ENCODE results near the gene CXCL16. TPM values are rescaled to one million over a fixed set of nuclear protein-coding genes. Genes with fewer than 3 reads are reported as not detected.
"Not testable (repeated sequence)": the region's sequence is repeated elsewhere in the genome, so short reads cannot be mapped to it uniquely, and the experiment has no call there.

Gene CXCL16
- total RNA-seq, 3 donors from 2014 or later, result 0.76 to 1.5 (median 1.3) TPM

DNA sequence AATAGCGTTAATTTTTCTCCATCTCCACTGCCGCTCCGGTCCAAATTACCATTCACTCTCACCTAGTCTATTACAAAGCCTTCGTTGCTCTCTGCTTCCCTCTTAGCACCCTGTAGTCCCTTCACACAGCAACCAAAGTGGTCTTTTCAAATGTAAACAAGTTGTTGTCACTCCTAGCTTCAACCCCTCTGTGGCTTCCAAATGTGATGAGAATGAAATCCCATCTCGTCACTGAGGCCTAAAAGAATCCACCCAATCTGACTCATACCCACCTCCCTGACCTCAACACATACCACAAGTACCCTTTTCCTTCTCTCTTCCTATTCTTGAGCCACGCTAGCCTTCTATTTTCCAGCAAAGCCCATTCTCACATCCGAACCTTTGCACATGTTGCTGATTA is 33.6 kb downstream of the CXCL16 start:
- DNase-seq, result no peak
- Mint-ChIP-seq H3K4me1 (ENCODE audit: low read depth) (peaks cover 39% of the 10 kb centered on the region), H3K9me3 (no peaks in the 10 kb centered on the region), H3K27me3 (ENCODE audit: low read depth) (no peaks in the 10 kb centered on the region), H3K36me3 (ENCODE audit: insufficient read depth) (peaks cover 9% of the 10 kb centered on the region), H3K4me3 (peak overlapping the region; percentile 43)
- ATAC-seq, result no peak

- H3K4me1 Mint-ChIP-seq (ENCODE audit: low read depth), result peaks cover 40% of the 10 kb centered on the region
- ATAC-seq (no peak), DNase-seq (no peak)
- H3K9me3 Mint-ChIP-seq, result no peaks in the 10 kb centered on the region
- H3K4me3 Mint-ChIP-seq, result peak overlapping the region; percentile 93
- H3K36me3 Mint-ChIP-seq (ENCODE audit: insufficient read depth), result peaks cover 9% of the 10 kb centered on the region
- no peaks in the 10 kb centered on the region for H3K27me3 Mint-ChIP-seq (ENCODE audit: low read depth)
Observed at GRCh38 chr17:4704991-4705390, 34.7 kb downstream of the CXCL16 start.

DNA sequence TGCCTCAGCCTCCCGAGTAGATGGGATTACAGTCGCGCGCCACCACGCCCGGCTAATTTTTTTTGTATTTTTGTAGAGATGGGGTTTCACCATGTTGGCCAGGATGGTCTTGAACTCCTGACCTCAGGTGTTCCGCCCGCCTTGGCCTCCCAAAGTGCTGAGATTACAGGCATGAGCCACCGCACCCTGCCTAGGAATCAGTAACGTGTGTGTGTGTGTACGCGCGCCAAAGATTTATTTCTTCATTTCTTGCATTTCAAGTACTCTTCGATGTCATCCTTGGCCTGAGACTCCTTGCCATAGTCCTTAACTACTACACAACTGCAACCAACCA is 35.2 kb downstream of the CXCL16 start:
- ATAC-seq; H3K36me3 Mint-ChIP-seq (ENCODE audit: insufficient read depth); DNase-seq; H3K27me3 Mint-ChIP-seq (ENCODE audit: low read depth); H3K9me3 Mint-ChIP-seq: not testable (repeated sequence)
- Mint-ChIP-seq H3K4me3 (peak overlapping the region; percentile 93), H3K4me1 (ENCODE audit: low read depth) (peaks cover 36% of the 10 kb centered on the region)

DNA sequence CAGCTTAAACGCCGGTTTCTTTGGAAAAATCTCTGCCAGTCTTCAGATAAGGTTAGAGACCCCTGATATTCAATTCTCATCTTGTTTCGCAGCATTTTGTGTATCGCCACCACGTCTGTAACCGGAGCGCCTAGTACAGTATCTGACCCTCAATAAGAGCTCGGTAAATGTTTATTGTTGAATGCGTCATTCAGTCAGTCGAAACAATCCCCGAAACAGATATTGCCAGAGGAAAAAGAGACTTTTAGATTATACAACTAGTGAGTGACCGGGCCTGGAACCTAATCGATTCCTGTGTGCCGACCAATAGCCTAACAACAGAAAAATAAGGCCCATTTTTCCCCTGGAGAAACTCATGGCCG is 36.4 kb downstream of the CXCL16 start:
- Mint-ChIP-seq H3K9me3 (no peaks in the 10 kb centered on the region), H3K36me3 (ENCODE audit: insufficient read depth) (peaks cover 9% of the 10 kb centered on the region), H3K4me3 (peak overlapping the region; percentile 93), H3K27me3 (ENCODE audit: low read depth) (no peaks in the 10 kb centered on the region), H3K4me1 (ENCODE audit: low read depth) (peaks cover 35% of the 10 kb centered on the region)
- DNase-seq, result no peak
- ATAC-seq, result no peak

DNA sequence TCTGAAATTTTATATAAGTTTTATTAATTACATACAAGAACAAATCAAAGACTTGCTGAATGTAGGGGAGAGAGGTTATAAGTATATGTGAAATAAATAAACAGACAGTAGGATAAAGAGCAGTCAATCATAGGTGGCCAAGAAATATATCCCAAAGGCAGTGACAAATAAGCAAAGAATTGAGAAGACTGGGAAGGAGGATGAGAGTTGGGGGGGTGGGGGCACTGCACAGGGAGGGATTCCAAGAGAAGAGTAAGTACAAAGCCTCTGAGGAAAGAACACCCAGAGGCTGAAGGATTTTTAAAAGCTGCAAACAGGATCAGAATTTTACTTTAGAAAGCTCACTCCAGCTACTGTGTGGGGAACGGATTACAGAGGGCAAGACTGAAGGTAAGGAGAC is 38.6 kb downstream of the CXCL16 start:
- H3K4me1 Mint-ChIP-seq (ENCODE audit: low read depth), result peaks cover 46% of the 10 kb centered on the region
- ATAC-seq, result no peak
- H3K9me3 Mint-ChIP-seq, result no peaks in the 10 kb centered on the region
- no peaks in the 10 kb centered on the region for H3K27me3 Mint-ChIP-seq (ENCODE audit: low read depth)
- H3K36me3 Mint-ChIP-seq (ENCODE audit: insufficient read depth), result peaks cover 20% of the 10 kb centered on the region
- DNase-seq, result no peak
- H3K4me3 Mint-ChIP-seq, result peak overlapping the region; percentile 93

DNA sequence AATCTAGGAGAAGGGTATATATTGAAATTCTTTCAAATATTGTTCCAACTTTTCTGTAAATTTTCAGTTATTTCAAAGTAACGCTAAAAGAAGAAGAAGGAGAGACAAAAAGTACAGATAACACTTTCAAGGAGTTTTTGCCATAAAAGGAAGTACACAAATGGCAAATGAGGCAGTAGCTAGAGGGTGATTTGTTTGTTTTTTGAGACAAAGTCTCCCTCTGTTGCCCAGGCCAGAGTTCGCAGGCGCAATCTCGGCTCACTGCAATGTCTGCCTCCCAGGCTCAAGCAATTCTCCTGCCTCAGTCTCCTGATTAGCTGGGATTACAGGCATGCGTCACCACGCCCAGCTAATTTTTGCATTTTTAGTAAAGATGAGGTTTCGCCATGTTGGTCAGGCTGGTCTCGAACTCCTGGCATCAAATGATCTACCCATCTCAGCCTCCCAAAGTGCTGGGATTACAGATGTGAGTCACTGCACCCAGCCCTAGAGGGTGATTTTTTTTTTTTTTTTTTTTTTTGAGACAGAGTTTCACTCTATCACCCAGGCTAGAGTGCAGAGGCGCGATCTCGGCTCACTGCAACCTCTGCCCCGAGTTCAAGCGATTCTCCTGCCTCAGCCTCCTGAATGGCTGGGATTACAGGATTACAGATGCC is 40.2 kb downstream of the CXCL16 start:
- not testable (repeated sequence) for H3K9me3 Mint-ChIP-seq; H3K27me3 Mint-ChIP-seq (ENCODE audit: low read depth); ATAC-seq; H3K4me3 Mint-ChIP-seq; DNase-seq
- Mint-ChIP-seq H3K36me3 (ENCODE audit: insufficient read depth) (peaks cover 19% of the 10 kb centered on the region), H3K4me1 (ENCODE audit: low read depth) (peaks cover 43% of the 10 kb centered on the region)

DNA sequence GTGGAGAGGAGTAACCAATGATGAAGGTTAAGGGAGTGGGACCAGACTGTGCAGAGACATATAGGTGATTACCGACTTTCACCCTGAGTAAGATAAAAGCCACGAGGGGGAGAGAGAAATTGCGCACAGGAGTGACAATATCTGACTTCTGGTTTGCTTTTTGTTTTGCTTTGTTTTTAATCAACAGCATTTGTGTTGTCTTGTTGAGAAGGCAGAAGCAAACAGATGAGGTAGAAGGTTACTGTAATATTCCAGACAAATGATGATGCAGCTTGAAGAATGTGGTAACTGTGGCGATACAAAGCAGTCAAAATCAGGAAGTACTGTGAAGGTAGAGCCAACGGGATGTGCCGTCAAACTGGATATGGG is 43.3 kb downstream of the CXCL16 start:
- no peaks in the 10 kb centered on the region for H3K9me3 Mint-ChIP-seq
- ATAC-seq (peak; percentile 80 to 88), DNase-seq (no peak)
- peaks cover 22% of the 10 kb centered on the region for H3K36me3 Mint-ChIP-seq (ENCODE audit: insufficient read depth)
- peaks cover 31% of the 10 kb centered on the region for H3K4me1 Mint-ChIP-seq (ENCODE audit: low read depth)
- peak overlapping the region; percentile 57 for H3K4me3 Mint-ChIP-seq
- H3K27me3 Mint-ChIP-seq (ENCODE audit: low read depth), result no peaks in the 10 kb centered on the region

DNA sequence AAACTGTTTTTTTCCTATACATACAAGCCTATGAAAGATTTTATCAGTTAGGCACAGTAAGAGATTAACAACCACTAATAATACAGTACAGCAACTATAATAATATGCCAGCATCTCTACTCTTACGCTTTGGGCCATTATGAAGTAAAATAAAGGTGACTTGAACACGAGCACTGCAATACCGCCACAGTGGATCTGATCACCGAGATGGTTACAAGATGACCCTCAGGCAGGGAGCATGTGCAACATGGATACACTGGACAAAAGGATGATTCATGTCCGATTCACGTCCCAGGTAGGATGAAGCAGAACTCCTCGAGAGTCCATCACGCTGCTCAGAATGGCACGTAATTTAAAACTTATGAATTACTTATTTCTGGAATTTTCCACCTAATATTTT is 46.3 kb downstream of the CXCL16 start:
- Mint-ChIP-seq H3K27me3 (ENCODE audit: low read depth) (no peaks in the 10 kb centered on the region), H3K36me3 (ENCODE audit: insufficient read depth) (peaks cover 43% of the 10 kb centered on the region), H3K9me3 (no peaks in the 10 kb centered on the region), H3K4me3 (no peak overlapping the region), H3K4me1 (ENCODE audit: low read depth) (peaks cover 40% of the 10 kb centered on the region)
- DNase-seq, result no peak
- no peak for ATAC-seq

DNA sequence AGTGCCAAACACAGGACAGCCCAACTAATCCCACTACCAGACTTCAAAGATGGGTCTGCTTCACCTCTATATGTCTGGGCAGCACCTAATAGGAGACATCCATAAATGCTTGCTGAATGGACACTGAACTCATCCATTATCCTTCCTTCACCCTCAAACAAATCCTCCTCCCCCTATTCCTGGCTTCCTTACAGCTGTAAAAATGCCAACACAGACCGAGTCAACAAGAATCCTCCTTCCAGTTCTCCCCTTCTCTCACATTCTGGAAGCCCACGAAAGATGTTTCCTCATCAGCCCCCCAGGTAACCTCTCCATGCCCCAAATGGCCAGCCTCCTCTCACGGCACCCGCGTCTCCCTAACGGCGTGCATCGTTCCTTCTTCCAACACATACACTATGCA is 48.0 kb downstream of the CXCL16 start:
- DNase-seq, result no peak
- no peaks in the 10 kb centered on the region for H3K27me3 Mint-ChIP-seq (ENCODE audit: low read depth)
- ATAC-seq, result no peak
- no peaks in the 10 kb centered on the region for H3K9me3 Mint-ChIP-seq
- no peak overlapping the region for H3K4me3 Mint-ChIP-seq
- peaks cover 47% of the 10 kb centered on the region for H3K36me3 Mint-ChIP-seq (ENCODE audit: insufficient read depth)
- H3K4me1 Mint-ChIP-seq (ENCODE audit: low read depth), result peaks cover 41% of the 10 kb centered on the region

- Mint-ChIP-seq H3K9me3 (no peaks in the 10 kb centered on the region), H3K27me3 (ENCODE audit: low read depth) (no peaks in the 10 kb centered on the region), H3K36me3 (ENCODE audit: insufficient read depth) (peaks cover 42% of the 10 kb centered on the region), H3K4me1 (ENCODE audit: low read depth) (peaks cover 32% of the 10 kb centered on the region), H3K4me3 (no peak overlapping the region)
- DNase-seq (no peak), ATAC-seq (no peak)
Observed at GRCh38 chr17:4690745-4691144, 49.0 kb downstream of the CXCL16 start.

GRCh38 chr17:4689872-4690271 is 49.9 kb downstream of the CXCL16 start:
- DNase-seq; H3K4me3 Mint-ChIP-seq; H3K9me3 Mint-ChIP-seq; ATAC-seq; H3K27me3 Mint-ChIP-seq (ENCODE audit: low read depth): not testable (repeated sequence)
- H3K4me1 Mint-ChIP-seq (ENCODE audit: low read depth), result peaks cover 29% of the 10 kb centered on the region
- H3K36me3 Mint-ChIP-seq (ENCODE audit: insufficient read depth), result peaks cover 47% of the 10 kb centered on the region

GRCh38 chr17:4683739-4684138 is 56.0 kb downstream of the CXCL16 start:
- DNase-seq; ATAC-seq; H3K27me3 Mint-ChIP-seq (ENCODE audit: low read depth); H3K9me3 Mint-ChIP-seq; H3K4me3 Mint-ChIP-seq: not testable (repeated sequence)
- Mint-ChIP-seq H3K4me1 (ENCODE audit: low read depth) (peaks cover 14% of the 10 kb centered on the region), H3K36me3 (ENCODE audit: insufficient read depth) (peaks cover 55% of the 10 kb centered on the region)

Other genes with a start within 250 kb of the CXCL16 start
- under 1 TPM; 0.33 to 0.47 (median 0.46) TPM for gene SPNS2, start 241.0 kb downstream of the CXCL16 start, total RNA-seq
- 100 to 1,000 TPM; 261 to 278 (median 263) TPM for gene MYBBP1A, start 184.5 kb downstream of the CXCL16 start, total RNA-seq
- not detected for gene GGT6, start 179.4 kb downstream of the CXCL16 start, total RNA-seq
- gene SMTNL2, start 155.4 kb downstream of the CXCL16 start, total RNA-seq, result not detected
- not detected for gene ALOX15, start 98.2 kb downstream of the CXCL16 start, total RNA-seq
- 100 to 1,000 TPM; 163 to 189 (median 188) TPM for gene PELP1, start 35.8 kb downstream of the CXCL16 start, total RNA-seq
- gene ARRB2, start 29.3 kb downstream of the CXCL16 start, total RNA-seq, result 10 to 100 TPM; 89.7 to 99.4 (median 94.7) TPM
- 10 to 100 TPM; 19.6 to 21.6 (median 20.6) TPM for gene MED11, start 8.5 kb downstream of the CXCL16 start, total RNA-seq
- gene ZMYND15, start 95 bp downstream of the CXCL16 start, total RNA-seq, result under 1 TPM in 1 of 3 donors, not detected in 2; 0.13 TPM
- gene TM4SF5, start 32.0 kb upstream of the CXCL16 start, total RNA-seq, result not detected
- gene VMO1, start 46.4 kb upstream of the CXCL16 start, total RNA-seq, result under 1 TPM in 1 of 3 donors, not detected in 2; 0.33 TPM
- not detected for gene GLTPD2, start 49.0 kb upstream of the CXCL16 start, total RNA-seq
- gene PSMB6, start 56.2 kb upstream of the CXCL16 start, total RNA-seq, result 100 to 1,000 TPM; 283 to 292 (median 291) TPM
- 10 to 100 TPM in 1 of 3 donors, 1 to 10 TPM in 2; 6.5 to 12.6 (median 8.9) TPM for gene PLD2, start 67.2 kb upstream of the CXCL16 start, total RNA-seq
- gene MINK1, start 93.4 kb upstream of the CXCL16 start, total RNA-seq, result 10 to 100 TPM; 43.3 to 51.5 (median 45.1) TPM
- 1 to 10 TPM; 1.5 to 3.6 (median 2.7) TPM for gene C17orf107, start 159.6 kb upstream of the CXCL16 start, total RNA-seq
- under 1 TPM; 0.18 to 0.71 (median 0.35) TPM for gene CHRNE, start 163.2 kb upstream of the CXCL16 start, total RNA-seq
- gene GP1BA, start 192.3 kb upstream of the CXCL16 start, total RNA-seq, result under 1 TPM; 0.21 to 0.49 (median 0.25) TPM
- 100 to 1,000 TPM in 1 of 3 donors, 10 to 100 TPM in 2; 89.7 to 102 (median 98.1) TPM for gene SLC25A11, start 200.1 kb upstream of the CXCL16 start, total RNA-seq
- 100 to 1,000 TPM; 121 to 140 (median 129) TPM for gene RNF167, start 200.3 kb upstream of the CXCL16 start, total RNA-seq
- gene PFN1, start 208.6 kb upstream of the CXCL16 start, total RNA-seq, result 1,000 to 10,000 TPM; 1,652 to 1,716 (median 1,674) TPM
- 10 to 100 TPM; 25.8 to 26.9 (median 26.0) TPM for gene ENO3, start 211.2 kb upstream of the CXCL16 start, total RNA-seq
- gene SPAG7, start 227.9 kb upstream of the CXCL16 start, total RNA-seq, result 10 to 100 TPM; 47.7 to 67.4 (median 56.9) TPM
- 100 to 1,000 TPM in 2 of 3 donors, 10 to 100 TPM in 1; 87.8 to 141 (median 101) TPM for gene CAMTA2, start 247.7 kb upstream of the CXCL16 start, total RNA-seq

Data from activated T-cell treated with anti-CD3 and anti-CD28 coated beads, Interleukin-2, amount 50 U/mL, for 4 hours (primary cell).